Activated T-cell treated with anti-CD3 and anti-CD28 coated beads for 48 hours (primary cell): ENCODE data around the gene CSDE1.

Experiments used
- DNase-seq: peaks from one replicate; pipeline ENCODE4 v3.0.0-alpha.2; 2020; ENCODE audit warnings: low read depth

CSDE1 gene

DNA sequence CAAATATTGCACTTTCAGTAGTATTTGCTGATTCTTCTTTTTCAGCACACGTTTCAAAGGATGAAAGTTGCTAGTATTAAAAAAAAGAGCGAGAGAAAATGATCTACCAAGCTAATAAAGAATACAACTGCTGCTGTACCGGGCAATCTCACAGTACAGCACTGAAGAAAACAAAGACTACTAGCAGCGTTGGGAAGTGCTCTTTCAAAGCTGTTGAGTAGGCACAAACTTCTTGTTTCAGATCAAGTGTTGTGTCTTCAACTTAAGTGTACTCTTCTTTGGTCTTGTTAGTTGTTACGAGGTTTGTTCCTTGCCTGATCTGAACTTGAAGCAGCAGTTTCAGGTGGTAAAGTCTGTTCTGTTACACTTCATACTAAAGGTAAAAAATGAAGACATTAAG, 7.9 kb downstream of the CSDE1 start:
- no peak for DNase-seq

GRCh38 chr1:114746450-114747121, 11.2 kb downstream of the CSDE1 start:
- DNase-seq = no peak

DNA sequence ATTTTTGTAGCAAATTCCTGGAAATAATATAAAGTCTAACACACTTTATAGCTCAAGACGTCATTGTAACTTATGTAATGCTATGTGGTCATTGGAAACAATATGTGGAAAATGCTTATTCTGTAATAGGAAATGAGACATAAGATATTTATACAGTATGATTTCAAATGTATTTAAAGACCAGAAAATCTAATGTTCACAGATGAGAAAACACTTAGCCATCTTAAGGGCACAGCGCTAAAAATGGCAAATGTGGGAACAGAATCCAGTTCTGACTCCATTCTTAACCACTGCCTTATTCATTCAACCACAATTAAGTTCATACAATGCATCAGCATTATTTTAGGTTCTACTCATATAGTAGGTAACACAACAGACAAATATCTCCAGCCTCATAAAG, 12.5 kb downstream of the CSDE1 start:
- DNase-seq = no peak

DNA sequence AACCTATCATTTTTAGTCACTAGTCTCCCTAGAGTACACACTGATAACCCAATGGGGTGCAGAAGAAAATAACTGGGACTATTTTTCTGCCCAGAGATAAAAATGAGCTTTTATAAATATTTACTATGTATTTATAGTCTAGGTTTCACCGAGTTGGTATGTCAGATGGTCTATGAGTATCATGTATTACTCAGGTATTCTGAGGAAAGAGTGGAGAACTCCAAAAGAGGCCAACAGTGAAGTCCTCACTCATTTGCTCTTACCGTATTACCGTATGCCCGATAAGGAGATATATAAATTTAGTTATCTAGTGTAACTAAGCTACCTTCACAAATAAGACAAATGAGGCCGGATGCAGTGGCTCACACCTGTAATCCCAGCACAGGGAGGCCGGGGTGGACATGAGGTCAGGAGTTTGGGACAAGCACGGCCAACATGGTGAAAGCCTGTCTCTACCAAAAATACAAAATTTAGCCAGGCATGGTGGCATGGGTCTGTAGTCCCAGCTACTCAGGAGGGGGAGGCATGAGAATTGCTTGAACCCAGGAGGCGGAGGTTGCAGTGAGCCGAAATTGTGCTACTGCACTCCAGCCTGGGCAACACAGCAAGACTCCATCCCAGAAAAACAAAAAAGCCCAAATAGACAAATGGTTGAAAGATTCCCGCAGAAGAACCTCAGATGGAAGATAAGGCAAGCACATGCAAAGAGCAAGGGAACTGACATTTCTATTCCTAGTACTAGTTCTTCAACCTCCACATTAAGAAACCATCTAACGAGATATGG, 15.6 kb downstream of the CSDE1 start:
- DNase-seq = no peak

DNA sequence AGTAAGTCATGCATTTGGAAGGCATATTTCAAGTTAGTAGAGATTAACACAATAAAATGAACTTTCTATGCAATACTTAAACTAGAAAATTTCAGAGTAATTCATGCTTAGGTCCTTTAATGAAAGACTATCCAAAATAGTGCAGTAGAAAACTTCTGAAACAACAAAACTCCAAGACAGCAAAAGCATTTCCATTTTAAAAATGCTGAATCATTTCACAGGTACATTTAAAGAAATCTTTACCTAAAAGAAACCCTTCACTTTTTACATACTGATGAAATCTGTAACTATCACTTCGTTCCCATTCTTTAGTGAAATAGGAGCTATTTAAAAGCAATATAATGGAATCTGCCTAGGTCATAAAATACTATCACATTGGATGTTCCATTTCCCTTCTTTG, 17.5 kb downstream of the CSDE1 start:
- DNase-seq = no peak

DNA sequence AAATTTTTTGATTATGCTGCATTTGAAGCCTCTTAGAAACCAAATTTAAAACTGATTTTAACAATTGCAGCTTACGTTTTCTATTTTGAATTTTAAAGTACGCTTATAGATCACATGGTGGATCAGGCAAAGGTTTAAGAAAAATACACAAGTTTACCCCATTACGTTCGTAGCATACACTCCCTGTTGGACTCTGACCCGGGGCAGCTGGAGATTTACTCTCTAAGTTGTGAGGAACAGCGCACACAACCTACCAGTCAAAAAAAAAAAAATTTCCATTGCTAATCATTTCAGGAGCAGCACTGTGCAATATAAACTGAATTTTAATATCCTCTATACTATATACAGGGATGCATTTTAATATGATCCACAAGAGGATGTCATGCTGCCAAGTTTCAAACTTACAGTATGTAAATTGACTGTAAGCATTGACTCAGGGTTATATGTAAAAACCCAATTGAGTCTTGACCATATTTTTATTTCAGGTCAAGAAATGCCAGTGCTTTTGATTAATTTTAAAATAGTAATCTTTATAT, 20.4 kb downstream of the CSDE1 start:
- DNase-seq = no peak

GRCh38 chr1:114735479-114735878, 22.3 kb downstream of the CSDE1 start:
- DNase-seq = no peak

- DNase-seq = no peak
Observed at GRCh38 chr1:114729782-114730181, 28.0 kb downstream of the CSDE1 start.

GRCh38 chr1:114728553-114728952, 29.2 kb downstream of the CSDE1 start:
- DNase-seq = no peak

DNA sequence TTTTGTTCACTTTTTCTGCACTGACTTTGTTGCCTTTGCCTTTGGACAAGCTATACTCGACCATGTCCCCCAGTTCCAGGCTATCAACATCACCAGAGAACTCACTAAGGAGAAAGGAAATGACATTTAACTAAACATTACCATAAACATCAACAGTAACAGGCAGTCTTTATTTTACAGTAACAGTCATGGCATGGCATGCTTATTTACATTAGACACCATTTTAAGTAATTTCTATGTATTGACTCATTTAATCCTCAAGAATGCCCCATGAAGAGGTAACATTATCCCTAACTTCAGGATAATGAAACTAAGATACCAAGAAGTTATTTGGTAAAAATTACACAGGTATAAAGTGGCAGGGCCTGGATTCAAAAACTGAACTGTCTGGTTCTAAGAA, 32.6 kb downstream of the CSDE1 start:
- no peak for DNase-seq

DNA sequence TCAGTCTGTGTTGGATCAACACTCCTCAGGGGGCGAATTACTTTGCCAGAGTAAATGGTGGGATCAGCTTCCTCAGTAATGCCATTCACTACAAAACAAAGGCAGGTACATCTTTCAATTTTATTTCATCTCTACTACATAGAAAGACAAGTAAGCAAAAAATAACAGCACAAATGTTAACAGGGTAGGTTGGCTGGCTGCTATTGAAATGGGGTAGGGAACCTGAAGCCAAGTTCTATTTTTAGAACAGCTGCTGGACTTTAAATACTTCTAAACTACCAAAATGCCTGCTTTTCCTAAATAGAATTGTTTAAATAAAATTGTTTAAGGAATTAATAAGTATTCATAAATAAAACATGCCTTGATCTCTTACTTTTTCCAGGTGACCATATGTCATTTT, 33.9 kb downstream of the CSDE1 start:
- DNase-seq = no peak

- no peak for DNase-seq
Observed at GRCh38 chr1:114723457-114723856, 34.3 kb downstream of the CSDE1 start.

GRCh38 chr1:114720492-114720891, 37.3 kb downstream of the CSDE1 start:
- DNase-seq = no peak

DNA sequence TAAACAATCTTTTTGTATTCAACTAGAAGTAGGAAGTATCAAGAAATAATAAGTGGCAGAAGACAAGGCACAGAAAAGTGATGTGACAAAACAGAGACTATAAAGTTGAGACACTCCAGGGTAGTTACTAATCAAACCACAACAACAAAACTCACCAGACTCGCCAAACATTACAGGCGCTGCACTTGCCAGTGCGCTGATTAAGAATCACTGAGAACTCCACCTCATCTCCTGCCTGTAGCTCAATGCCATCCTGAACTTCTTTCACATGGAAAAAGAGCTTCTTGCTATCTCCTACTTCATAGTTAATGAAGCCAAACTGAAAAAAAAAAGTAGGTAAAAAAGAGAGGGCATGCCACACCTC, 38.4 kb downstream of the CSDE1 start:
- no peak for DNase-seq

DNA sequence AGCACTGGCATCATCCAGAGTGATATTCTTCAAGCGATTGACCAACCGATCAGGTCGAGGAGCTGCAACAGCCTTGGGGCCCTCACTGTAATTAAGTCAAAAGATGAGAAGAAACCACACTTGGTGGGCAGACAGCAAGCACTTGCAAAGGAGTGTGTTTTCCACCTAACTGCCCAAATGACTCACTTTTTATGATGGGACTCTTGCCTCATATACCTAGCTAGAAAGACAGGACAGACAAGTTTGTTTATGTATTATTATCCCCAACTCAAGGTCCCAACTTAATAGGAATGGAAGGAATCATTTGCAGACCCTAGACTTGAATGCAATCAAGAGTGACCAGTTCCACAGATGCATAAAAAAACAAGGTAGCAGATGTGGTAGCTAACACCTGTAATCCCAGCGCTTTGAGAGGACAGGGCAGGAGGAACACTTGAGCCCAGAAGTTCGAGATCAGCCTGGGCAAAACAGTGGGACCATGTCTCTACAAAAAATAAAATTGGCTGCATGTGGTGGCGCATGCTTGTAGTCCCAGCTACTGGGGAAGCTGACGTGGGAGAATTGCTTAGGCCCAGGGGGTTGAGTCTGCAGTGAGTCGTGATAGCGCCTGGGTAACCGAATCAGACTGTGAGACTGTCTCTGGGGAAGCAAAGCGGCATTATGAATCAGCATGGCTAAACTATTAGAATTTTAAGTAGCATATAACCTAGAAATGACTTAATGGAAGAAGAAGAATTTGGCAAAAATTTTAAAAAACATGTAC, 38.9 kb downstream of the CSDE1 start:
- peak; percentile 6 for DNase-seq

DNA sequence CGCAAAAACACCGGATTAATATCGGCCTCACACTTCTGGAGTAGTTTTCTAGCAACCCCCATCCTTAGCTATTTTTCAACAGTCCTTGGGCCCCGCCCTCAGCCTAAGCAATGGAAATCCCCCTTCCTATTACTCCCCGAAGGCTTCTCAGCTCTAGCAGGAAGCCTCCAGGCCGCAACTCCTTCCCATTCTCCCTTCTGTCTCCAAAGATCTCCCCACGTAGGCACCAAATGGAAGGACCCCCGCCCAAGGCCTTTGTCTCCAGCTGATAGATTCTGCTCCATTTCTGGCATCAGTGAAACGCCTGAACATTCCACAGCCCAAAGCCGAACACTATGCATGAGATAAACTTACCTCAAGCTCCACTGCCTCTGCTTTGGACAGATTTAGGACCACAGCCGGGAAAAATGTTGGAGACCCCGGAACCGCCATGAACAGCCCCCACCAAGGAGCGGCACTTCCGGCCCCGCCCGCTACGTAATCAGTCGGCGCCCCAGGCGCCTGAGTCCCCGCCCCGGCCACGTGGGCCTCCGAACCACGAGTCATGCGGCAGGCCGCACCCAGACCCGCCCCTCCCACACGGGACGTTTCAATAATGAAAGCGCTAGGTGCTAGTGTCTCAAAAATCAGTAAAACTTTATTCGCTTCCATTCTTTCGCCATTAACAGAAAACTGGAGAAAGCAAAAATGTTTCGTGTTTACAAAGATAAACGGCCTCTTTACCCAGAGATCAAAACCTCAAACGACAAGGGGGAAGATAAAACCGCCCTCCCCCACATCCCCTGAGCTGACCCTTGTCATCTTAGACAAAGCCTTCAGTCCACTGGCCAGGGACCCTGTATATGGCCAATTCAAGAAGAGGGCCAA, 41.2 kb downstream of the CSDE1 start, which contains the start of gene NRAS:
TSS of gene NRAS (minus strand) at position 468 of the 867 bp plus-strand sequence. CDS start 611 bp downstream, outside the sequence.
- DNase-seq = peak; percentile 93

- no peak for DNase-seq
Observed at GRCh38 chr1:114715952-114716303, 41.9 kb downstream of the CSDE1 start.

DNA sequence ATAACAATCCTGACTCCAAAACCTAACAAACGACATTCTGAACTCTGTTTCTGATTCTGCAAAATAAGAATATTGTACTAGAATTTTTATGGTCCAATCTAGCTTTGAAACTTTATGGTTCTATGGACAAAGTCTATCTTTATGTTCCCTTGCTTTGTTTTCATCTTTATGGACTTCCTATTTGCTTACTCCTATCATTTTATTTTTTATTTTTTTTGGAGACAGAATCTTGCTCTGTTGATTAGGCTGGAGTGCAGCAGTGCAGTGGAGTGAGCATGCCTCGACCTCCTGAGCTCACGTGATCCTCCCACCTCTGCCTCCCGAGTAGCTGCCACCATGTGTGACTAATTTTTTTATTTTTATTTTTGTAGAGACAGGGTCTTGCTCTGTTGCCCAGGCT, 44.8 kb downstream of the CSDE1 start:
- no peak for DNase-seq

GRCh38 chr1:114710360-114710759, 47.4 kb downstream of the CSDE1 start:
- no peak for DNase-seq

DNA sequence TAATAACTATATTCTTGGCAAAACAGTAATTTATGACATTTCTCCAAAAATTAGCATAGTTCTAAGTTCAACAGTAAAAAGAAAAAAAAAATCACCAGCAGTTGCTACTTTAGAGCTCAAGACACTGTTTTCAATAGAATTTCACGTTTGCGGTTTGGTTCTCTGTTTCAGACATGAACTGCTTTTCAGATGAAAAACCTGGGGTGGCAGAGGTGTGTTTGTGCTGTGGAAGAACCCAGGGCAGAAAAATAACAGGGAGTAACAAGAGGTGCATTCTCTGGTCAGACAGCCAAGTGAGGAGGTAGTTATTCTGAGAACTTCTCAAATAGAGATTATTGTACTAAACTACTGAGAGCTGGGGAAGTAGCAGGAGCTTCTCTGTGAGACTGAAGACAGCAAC, 50.2 kb downstream of the CSDE1 start:
- no peak for DNase-seq

DNA sequence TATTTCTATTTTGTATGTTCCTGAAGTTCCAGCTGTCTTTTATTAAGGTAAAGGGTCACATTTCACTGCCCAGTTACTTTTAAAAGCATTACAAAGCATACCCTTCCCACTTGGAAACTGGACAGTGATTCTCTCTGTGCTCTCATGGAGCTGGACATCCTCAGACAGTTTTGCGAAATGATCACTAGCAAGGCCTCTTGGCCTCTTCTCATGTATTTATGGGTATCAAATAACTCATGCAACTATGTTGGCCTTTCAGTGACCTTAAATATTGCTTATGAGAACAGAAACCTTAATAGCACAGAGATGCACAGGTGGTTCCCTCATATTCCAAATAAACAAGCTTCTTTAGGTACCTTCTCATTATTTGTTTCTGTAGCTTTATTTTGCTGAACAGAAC, 54.5 kb downstream of the CSDE1 start:
- DNase-seq = no peak

DNA sequence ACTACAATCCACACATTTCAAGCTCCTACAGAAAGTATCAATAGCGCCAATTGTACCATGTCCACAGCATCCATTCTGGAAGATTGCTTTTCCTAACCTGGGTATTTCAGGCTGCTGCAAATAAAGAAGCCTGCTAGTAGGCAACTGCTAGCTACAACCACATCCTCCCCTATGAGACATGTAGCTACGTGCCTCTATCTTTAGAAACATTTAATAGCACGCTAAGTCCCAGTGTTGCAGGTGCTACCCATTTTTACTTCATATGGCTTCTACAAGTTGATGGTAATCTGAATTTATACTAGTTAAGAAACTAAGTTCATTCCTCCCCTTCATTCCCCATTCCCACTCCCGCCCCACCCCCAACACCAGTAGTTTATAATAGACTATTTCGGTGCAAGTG, 55.0 kb downstream of the CSDE1 start:
- no peak for DNase-seq
